ENCODE measurements around the gene AGO1.

DNA sequence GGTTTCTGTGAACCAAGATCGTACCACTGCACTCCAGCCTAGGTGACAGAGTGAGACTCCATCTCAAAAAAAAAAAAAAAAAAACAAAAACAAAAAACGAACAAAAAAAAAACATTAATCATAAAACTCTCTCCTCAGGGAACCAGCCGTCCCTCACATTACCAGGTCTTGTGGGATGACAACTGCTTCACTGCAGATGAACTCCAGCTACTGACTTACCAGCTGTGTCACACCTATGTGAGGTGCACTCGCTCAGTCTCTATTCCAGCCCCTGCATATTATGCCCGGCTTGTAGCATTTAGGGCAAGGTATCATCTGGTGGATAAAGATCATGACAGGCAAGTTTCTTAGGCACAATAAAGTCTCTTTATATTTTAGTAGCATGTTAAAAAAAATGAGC lies 32.3 kb upstream of the AGO1 start:
- TF ChIP-seq POLR2A (IDR thresholded peaks at IDR 0.05; ENCODE audit: low read depth, low read length) (no peak), POLR2AphosphoS5 (IDR thresholded peaks at IDR 0.05; ENCODE audit: low read depth, low read length) (no peak)
